Mesodermal cell (in vitro differentiated cells): Measurements from ENCODE around the gene C19orf25.
"Not testable (repeated sequence)": the region's sequence is repeated elsewhere in the genome, so short reads cannot be mapped to it uniquely, and the experiment has no call there.

Experiments used
- H3K27ac ChIP-seq: 2 replicates; pipeline ENCODE4 v1.7.0; 2013; ENCODE audit warnings: mild to moderate bottlenecking, low read depth, low read length, moderate library complexity; ENCODE audit not compliant: severe bottlenecking
- H3K36me3 ChIP-seq: 2 replicates; pipeline ENCODE4 v1.7.1; 2013; ENCODE audit warnings: mild to moderate bottlenecking, low read length, moderate library complexity; ENCODE audit not compliant: control insufficient read depth, insufficient read depth
- H3K4me1 ChIP-seq: one replicate; pipeline ENCODE4 v1.7.1; 2013; ENCODE audit warnings: mild to moderate bottlenecking, low read length; ENCODE audit not compliant: insufficient read depth, control insufficient read depth, poor library complexity, severe bottlenecking
- H3K4me3 ChIP-seq: 2 replicates; pipeline ENCODE4 v1.7.0; 2013; ENCODE audit warnings: low read length, control low read depth, mild to moderate bottlenecking; ENCODE audit not compliant: insufficient read depth, poor library complexity, severe bottlenecking; ENCODE audit errors: extremely low read depth
- H3K9me3 ChIP-seq: 2 replicates; pipeline ENCODE4 v1.7.1; 2013; ENCODE audit warnings: mild to moderate bottlenecking, low read length, moderate library complexity; ENCODE audit not compliant: control insufficient read depth
- WGBS, 2 experiments: methylation state at CpG; one replicate each; pipeline ENCODE4 v1.1.5; 2013; ENCODE audit warnings: missing lambda C conversion rate in 2 of 2; ENCODE audit not compliant: insufficient coverage in 2 of 2; 5-methylcytosine and 5-hydroxymethylcytosine counted together

C19orf25 gene

DNA sequence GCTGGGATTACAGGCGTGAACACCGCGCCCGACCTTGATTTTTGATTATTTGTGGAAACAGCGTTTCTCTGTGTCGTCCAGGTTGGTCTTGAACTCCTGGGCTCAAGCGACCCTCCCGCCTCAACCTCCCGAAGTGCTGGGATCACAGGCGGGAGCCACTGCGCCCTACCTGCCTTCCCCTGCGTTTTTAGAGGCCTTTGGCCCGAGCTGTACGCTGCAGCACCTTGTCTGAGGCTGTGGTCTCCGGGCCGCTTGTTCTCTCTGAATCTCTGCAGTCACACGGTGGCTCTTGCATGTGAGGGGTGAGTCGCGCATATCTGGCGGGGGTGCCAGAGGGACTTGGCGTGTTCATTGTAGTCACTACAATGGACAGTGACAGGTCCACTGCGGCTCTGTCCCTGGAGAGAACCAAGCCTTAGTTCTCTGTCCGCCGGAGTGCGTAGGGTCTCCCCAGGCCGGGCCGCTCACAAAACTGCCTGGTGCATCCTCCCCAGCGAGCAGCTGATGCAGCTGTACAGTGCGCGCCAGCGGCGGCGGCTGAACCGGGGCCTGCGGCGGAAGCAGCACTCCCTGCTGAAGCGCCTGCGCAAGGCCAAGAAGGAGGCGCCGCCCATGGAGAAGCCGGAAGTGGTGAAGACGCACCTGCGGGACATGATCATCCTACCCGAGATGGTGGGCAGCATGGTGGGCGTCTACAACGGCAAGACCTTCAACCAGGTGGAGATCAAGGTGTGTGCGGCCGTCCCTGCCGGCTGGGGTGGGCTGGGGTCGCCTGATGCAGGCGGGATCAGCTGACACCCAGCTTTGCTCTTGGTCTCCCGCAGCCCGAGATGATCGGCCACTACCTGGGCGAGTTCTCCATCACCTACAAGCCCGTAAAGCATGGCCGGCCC lies 39.2 kb downstream of the C19orf25 start:
- H3K27ac ChIP-seq, H3K9me3 ChIP-seq: not testable (repeated sequence)
- H3K4me3 ChIP-seq = peak overlapping the region; percentile 89
- peaks cover 20% of the 10 kb centered on the region for H3K4me1 ChIP-seq
- WGBS, 2 experiments = 84 to 87% methylated on average over 50 to 57 of the region's 57 CpGs
- peaks cover 45% of the 10 kb centered on the region for H3K36me3 ChIP-seq

DNA sequence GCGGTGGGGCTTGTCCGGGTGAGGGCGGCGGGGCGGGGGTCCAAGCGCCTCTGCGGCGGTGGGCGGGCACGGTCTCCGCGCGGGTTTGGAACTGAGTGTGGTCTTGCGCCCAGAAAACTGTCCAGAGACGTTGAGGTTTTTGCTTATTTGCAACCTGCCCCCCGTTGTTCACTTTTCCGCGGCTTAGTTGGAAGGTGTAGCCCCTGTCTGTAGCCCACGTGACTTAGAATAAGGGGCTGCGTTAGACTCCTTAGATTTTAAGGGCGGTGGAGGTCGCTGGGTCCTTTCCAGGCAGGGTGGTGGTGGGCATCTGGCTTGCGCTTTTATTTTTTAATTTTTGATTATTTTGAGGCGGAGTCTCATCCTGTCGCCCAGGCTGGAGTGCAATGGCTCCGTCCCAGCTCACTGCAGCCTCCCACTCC lies 40.1 kb downstream of the C19orf25 start:
- Histone ChIP-seq H3K4me3 (peak overlapping the region; percentile 89), H3K4me1 (peaks cover 17% of the 10 kb centered on the region), H3K36me3 (peaks cover 53% of the 10 kb centered on the region), H3K9me3 (no peaks in the 10 kb centered on the region), H3K27ac (peak overlapping the region; percentile 96)
- 1 to 2% methylated on average over 19 to 25 of the region's 26 CpGs for WGBS, 2 experiments

- Histone ChIP-seq H3K4me3 (peak within 1 kb of the TSS; percentile 89), H3K9me3 (no peaks in the 10 kb centered on the region), H3K36me3 (peaks cover 60% of the 10 kb centered on the region), H3K4me1 (peaks cover 14% of the 10 kb centered on the region), H3K27ac (peak within 1 kb of the TSS; percentile 96)
- 2 to 3% methylated on average over 87 to 93 of the region's 100 CpGs for WGBS, 2 experiments
These were observed 40.7 kb downstream of the C19orf25 start, which contains the start of gene RPS15 for GRCh38 chr19:1438035-1438932. Gene RPS15 (plus strand): TSS chr19:1438396. CDS start chr19:1438426, 30 bp downstream.

DNA sequence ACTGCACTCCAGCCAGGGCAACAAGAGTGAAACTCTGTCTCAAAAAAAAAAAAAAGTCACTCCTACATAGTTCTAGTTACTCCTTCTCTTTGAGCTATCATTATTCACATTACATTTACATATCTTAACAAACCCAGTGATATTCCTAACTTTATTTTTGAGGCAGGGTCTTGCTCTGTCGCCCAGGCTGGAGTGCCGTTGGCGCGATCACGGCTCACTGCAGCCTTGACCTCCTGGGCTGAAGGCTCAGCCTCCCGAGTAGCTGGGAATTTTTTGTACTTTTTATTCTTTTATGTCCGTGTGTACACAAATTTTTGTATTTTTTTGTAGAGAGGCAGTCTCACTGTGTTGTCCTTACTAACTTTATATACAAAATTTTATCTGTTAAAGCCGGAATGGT lies 41.4 kb downstream of the C19orf25 start:
- 93% methylated on average over 6 to 7 of the region's 8 CpGs for WGBS, 2 experiments
- no peaks in the 10 kb centered on the region for H3K9me3 ChIP-seq
- peaks cover 14% of the 10 kb centered on the region for H3K4me1 ChIP-seq
- H3K36me3 ChIP-seq = peaks cover 64% of the 10 kb centered on the region
- H3K4me3 ChIP-seq = no peak overlapping the region
- peak overlapping the region; percentile 30 for H3K27ac ChIP-seq

- Histone ChIP-seq H3K4me1 (peaks cover 11% of the 10 kb centered on the region), H3K36me3 (peaks cover 57% of the 10 kb centered on the region), H3K27ac (peak overlapping the region; percentile 23), H3K9me3 (no peaks in the 10 kb centered on the region), H3K4me3 (no peak overlapping the region)
- 91 to 95% methylated on average over 14 to 20 of the region's 21 CpGs for WGBS, 2 experiments
These were observed 43.5 kb downstream of the C19orf25 start for GRCh38 chr19:1435378-1435989.

GRCh38 chr19:1434577-1435060 lies 44.4 kb downstream of the C19orf25 start:
- Histone ChIP-seq H3K4me3 (no peak overlapping the region), H3K36me3 (peaks cover 56% of the 10 kb centered on the region), H3K27ac (peak overlapping the region; percentile 29), H3K4me1 (peaks cover 5% of the 10 kb centered on the region), H3K9me3 (no peaks in the 10 kb centered on the region)
- 89 to 94% methylated on average over 19 to 27 of the region's 39 CpGs for WGBS, 2 experiments

GRCh38 chr19:1434040-1434366 lies 45.0 kb downstream of the C19orf25 start:
- Histone ChIP-seq H3K27ac (no peak overlapping the region), H3K4me3 (no peak overlapping the region)

DNA sequence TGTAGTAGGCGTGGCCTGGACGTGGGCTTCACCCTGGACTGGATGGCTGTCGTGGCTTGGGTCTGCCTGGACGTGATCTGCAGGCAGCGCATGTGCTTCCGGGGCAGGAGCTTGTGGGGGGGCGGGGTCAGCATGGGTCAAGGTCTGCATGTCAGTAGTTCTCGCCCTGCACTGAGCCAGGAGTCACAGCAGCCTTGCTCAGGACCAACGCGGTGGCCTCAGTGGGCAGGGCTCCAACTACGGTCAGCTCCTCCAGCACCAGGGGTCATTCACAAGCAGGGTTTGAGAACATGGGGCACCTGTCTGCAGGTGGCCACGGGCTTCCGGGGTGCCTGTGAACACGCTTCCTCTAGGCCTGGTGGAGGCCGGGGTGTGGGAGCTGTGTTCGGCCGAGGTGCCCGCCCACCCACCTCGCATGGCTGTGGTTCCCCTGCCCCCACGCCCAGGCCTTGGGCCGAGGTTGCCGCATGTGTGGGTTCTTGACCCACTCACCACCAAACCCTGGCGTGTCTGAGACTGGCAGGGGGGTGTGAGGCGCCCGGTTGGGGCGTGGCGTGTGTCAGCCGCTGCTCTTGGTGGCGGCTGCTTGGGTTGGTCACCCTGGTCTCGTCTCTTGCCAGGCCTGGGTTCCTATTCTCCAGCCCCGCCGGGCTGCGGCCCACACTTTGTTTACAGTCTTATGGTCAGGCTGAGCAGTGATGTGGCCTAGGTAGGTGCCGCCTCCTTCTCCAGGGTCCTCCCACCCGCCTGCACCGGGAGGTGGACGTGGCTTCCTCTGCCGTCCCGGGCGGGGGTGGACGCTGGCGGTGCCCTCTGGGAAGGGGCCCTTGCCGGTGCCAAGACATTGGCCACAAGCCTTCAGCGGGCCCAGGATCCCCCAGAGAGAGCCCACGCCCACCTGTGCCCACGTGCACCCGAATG lies 45.6 kb downstream of the C19orf25 start:
- H3K27ac ChIP-seq = no peak overlapping the region
- peaks cover 11% of the 10 kb centered on the region for H3K4me1 ChIP-seq
- 96% methylated on average over 32 to 44 of the region's 47 CpGs for WGBS, 2 experiments
- no peaks in the 10 kb centered on the region for H3K9me3 ChIP-seq
- H3K36me3 ChIP-seq = peaks cover 64% of the 10 kb centered on the region
- no peak overlapping the region for H3K4me3 ChIP-seq

More at GRCh38 chr19:1434040-1434366, 45.0 kb downstream of the C19orf25 start:
- Histone ChIP-seq H3K4me1 (peaks cover 11% of the 10 kb centered on the region), H3K36me3 (peaks cover 58% of the 10 kb centered on the region), H3K9me3 (no peaks in the 10 kb centered on the region)
- 91 to 98% methylated on average over 17 of the region's 17 CpGs for WGBS, 2 experiments

GRCh38 chr19:1432507-1432887 lies 46.5 kb downstream of the C19orf25 start:
- Histone ChIP-seq H3K36me3 (peaks cover 73% of the 10 kb centered on the region), H3K9me3 (no peaks in the 10 kb centered on the region)

More at GRCh38 chr19:1432507-1432887, 46.5 kb downstream of the C19orf25 start:
- Histone ChIP-seq H3K4me3 (no peak overlapping the region), H3K4me1 (peaks cover 11% of the 10 kb centered on the region), H3K27ac (no peak overlapping the region)
- 96 to 100% methylated on average over 7 to 11 of the region's 16 CpGs for WGBS, 2 experiments
